Gastrocnemius medialis (tissue), 4 donors: ENCODE data around the gene MYOM3.

Experiments used
- CTCF ChIP-seq, 5 experiments: fragments of 450-650 bp in 3 of 5; fragments of 200-600 bp in 2 of 5; sonication (generic) in 2 of 5; IDR thresholded peaks in 4 of 5; conservative IDR thresholded peaks in 1 of 5; 1 replicate in 4 of 5; 2 replicates in 1 of 5; pipeline ENCODE4 v1.5.1; 2016 to 2019; ENCODE audit warnings: antibody characterized with exemption in 5 of 5, mild to moderate bottlenecking in 3 of 5, moderate library complexity in 3 of 5
- POLR2A ChIP-seq, 2 donors: fragments of 450-650 bp; IDR thresholded peaks; one replicate each; pipeline ENCODE4 v1.6.1; 2017; ENCODE audit warnings: antibody characterized with exemption in 2 of 2, mild to moderate bottlenecking in 2 of 2, moderate library complexity in 2 of 2

DNA sequence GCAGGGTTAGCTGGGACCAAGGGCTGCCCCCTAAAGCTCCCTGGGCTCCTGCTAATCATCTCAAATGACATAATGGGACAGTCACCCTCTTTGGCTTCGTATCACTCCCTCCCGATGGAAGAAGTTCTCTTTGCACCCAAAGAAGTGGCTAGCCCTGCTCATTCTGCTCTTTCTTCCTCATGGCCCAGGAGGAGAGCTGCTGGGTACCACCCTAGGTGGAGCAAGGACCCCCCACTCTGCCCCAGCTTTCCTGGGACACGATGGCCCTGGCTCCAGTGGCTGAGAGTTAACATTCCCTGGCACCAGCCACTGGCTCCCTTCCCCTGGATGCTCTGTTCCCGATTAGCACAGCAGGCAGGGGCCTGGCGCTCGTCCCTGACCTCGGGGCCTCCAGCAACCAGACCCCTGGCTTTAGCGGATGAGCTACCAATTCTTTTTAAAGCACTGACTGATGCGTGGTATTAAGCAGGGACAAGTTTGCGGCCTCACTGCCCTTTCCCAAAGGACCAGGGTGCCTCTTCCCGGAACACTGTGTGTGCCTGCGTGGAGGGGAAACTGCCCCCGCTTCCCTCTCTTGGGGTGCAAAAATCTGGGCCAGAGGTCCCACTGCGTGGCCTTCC is 1.2 kb downstream of the MYOM3 start:
- peak; percentile 67 to 80 for TF ChIP-seq POLR2A (IDR thresholded peaks at IDR 0.05)
- no peak for TF ChIP-seq CTCF (IDR thresholded peaks at IDR 0.05 in 4 of 5, conservative IDR thresholded peaks at IDR 0.05 in 1 of 5)
